ENCODE data around the gene HAUS5. TPM values are rescaled to one million over a fixed set of nuclear protein-coding genes. Genes with fewer than 3 reads are reported as not detected.

The HAUS5 gene
- total RNA-seq, 1 experiment from 2014 or later = 32.9 TPM

DNA sequence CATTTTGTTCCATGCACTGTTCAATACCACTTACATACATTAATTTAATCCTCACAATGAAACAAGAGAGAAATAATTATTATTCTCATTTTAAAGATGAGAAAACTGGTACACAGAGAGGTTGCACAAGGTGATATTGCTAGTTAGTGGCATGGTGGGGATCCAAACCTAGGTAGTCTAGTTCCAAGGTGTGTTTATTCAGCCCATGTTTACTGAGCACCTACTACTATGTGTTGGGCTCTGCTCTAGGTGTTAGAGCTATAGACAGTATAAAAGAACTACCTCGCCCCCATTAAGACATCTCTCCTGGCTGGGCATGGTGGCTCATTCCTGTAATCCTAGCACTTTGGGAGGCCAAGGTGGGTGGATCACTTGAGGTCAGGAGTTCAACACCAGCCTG is 29.8 kb upstream of the HAUS5 start:
- H2BK20ac ChIP-seq (ENCODE audit: low read depth, low read length, poor library complexity, severe bottlenecking) = no peak overlapping the region
- no peak overlapping the region for H2AFZ ChIP-seq (ENCODE audit: low read length)
- H2BK5ac ChIP-seq (ENCODE audit: insufficient read length, low read length) = no peak overlapping the region
- H2BK120ac ChIP-seq (ENCODE audit: low read depth, low read length, poor library complexity, severe bottlenecking) = no peak overlapping the region
- Mint-ChIP-seq H3K27me3 (ENCODE audit: low read depth) (peaks cover 48% of the 10 kb centered on the region), H3K9me3 (peaks cover 2 to 12% of the 10 kb centered on the region in 2 experiments; a peak in 4 of 5 replicates), H3K4me1 (peaks cover 0 to 2% of the 10 kb centered on the region in 2 experiments; a peak in 1 of 4 replicates), H3K4me3 (no peak overlapping the region), H3K27ac (no peak overlapping the region), H3K36me3 (ENCODE audit: insufficient read depth in 1 of 3, low read depth in 3 of 3) (no peaks in the 10 kb centered on the region; a peak in 1 of 7 replicates)
- no peak overlapping the region for H3K4me2 ChIP-seq (ENCODE audit: insufficient read depth, insufficient read length, low read length)
- no peak overlapping the region for H3T11ph ChIP-seq (ENCODE audit: low read length)
- H3K27ac ChIP-seq (ENCODE audit: insufficient read length, low read depth, low read length) = no peak overlapping the region
- no peak for DNase-seq
- no peak overlapping the region for H3K23ac ChIP-seq (ENCODE audit: insufficient read length, low read depth, low read length)
- H3K14ac ChIP-seq (ENCODE audit: insufficient read depth, low read length) = no peak overlapping the region
- TF ChIP-seq, protein P1, sequence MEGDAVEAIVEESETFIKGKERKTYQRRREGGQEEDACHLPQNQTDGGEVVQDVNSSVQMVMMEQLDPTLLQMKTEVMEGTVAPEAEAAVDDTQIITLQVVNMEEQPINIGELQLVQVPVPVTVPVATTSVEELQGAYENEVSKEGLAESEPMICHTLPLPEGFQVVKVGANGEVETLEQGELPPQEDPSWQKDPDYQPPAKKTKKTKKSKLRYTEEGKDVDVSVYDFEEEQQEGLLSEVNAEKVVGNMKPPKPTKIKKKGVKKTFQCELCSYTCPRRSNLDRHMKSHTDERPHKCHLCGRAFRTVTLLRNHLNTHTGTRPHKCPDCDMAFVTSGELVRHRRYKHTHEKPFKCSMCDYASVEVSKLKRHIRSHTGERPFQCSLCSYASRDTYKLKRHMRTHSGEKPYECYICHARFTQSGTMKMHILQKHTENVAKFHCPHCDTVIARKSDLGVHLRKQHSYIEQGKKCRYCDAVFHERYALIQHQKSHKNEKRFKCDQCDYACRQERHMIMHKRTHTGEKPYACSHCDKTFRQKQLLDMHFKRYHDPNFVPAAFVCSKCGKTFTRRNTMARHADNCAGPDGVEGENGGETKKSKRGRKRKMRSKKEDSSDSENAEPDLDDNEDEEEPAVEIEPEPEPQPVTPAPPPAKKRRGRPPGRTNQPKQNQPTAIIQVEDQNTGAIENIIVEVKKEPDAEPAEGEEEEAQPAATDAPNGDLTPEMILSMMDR (conservative IDR thresholded peaks at IDR 0.05) = no peak
- WGBS (ENCODE audit: extremely low coverage, insufficient read length, low lambda C conversion rate) = no CpG with 5 or more reads among the region's 1 CpG
- no peaks in the 10 kb centered on the region for H3K23me2 ChIP-seq (ENCODE audit: insufficient read length, low read depth, low read length, poor library complexity, severe bottlenecking)
- no peaks in the 10 kb centered on the region; the same call in 1 of the 2 replicates for H3K27me3 ChIP-seq (ENCODE audit: insufficient read depth, low read length)
- no peaks in the 10 kb centered on the region for H3K9me3 ChIP-seq (ENCODE audit: control insufficient read depth, low read depth, low read length)
- no peak overlapping the region for H2BK12ac ChIP-seq (ENCODE audit: insufficient read length, low read depth, low read length)
- H3K4ac ChIP-seq (ENCODE audit: low read depth, low read length) = no peak overlapping the region
- no peak overlapping the region for H4K91ac ChIP-seq (ENCODE audit: insufficient read length, low read depth, low read length)
- no peak overlapping the region for H2BK15ac ChIP-seq (ENCODE audit: low read depth, low read length)
- no peaks in the 10 kb centered on the region for H3K79me2 ChIP-seq (ENCODE audit: insufficient read depth, low read length)
- H2AK5ac ChIP-seq (ENCODE audit: insufficient read length, low read length) = no peak overlapping the region
- H3K56ac ChIP-seq (ENCODE audit: insufficient read length, low read depth, low read length) = no peak overlapping the region
- no peaks in the 10 kb centered on the region for H4K20me1 ChIP-seq (ENCODE audit: control insufficient read depth, insufficient read depth, insufficient read length)
- no peak overlapping the region for H3K9ac ChIP-seq (ENCODE audit: extremely low read depth, insufficient read length, low read length)
- no peak overlapping the region for H4K8ac ChIP-seq (replicated peaks; ENCODE audit: insufficient read length, low read depth, low read length)
- no peak overlapping the region for H3K18ac ChIP-seq (ENCODE audit: insufficient read length, low read depth, low read length)
- H3K79me1 ChIP-seq (ENCODE audit: insufficient read depth, low read depth, low read length, poor library complexity, severe bottlenecking) = no peaks in the 10 kb centered on the region
- no peaks in the 10 kb centered on the region for H3K4me1 ChIP-seq (ENCODE audit: insufficient read depth, low read length)
- no peak overlapping the region for H4K5ac ChIP-seq (ENCODE audit: insufficient read length, low read depth, low read length)

Data from H9 (cell line).